HepG2 (cell line): ENCODE results near the gene ATP11A. TPM values are rescaled to one million over a fixed set of nuclear protein-coding genes. Genes with fewer than 3 reads are reported as not detected.
A peak's percentile ranks its signal among the peaks of the same experiment; 100 is the strongest.

Source experiments
- BATF2 ChIP-seq: sonication (generic); formaldehyde crosslinking; IDR thresholded peaks from 2 replicates; pipeline ENCODE4 v1.8.0; 2022; ENCODE audit warnings: mild to moderate bottlenecking, missing genetic modification reagents, moderate library complexity
- FOXP1 ChIP-seq, 2 experiments: fragments of 450-650 bp in 1 of 2; IDR thresholded peaks; 2 replicates each; pipeline ENCODE4 v1.6.1; 2017 to 2018; ENCODE audit warnings: antibody characterized with exemption in 1 of 2
- IRF9 ChIP-seq: sonication (generic); formaldehyde crosslinking; IDR thresholded peaks from 2 replicates; pipeline ENCODE4 v1.8.0; 2022; ENCODE audit warnings: missing genetic modification reagents, mild to moderate bottlenecking, borderline replicate concordance
- KDM2A ChIP-seq: sonication (generic); formaldehyde crosslinking; IDR thresholded peaks from 2 replicates; pipeline ENCODE4 v1.4.0; 2020; ENCODE audit warnings: low read depth, missing genetic modification reagents, borderline replicate concordance
- MIER2 ChIP-seq: IDR thresholded peaks from 2 replicates; pipeline ENCODE4 v1.6.1; 2016; ENCODE audit warnings: missing biosample characterization, missing genetic modification reagents
- MTA3 ChIP-seq: sonication (generic); formaldehyde crosslinking; IDR thresholded peaks from 2 replicates; pipeline ENCODE4 v1.4.0; 2020; ENCODE audit warnings: missing genetic modification reagents
- NRL ChIP-seq: sonication (generic); formaldehyde crosslinking; IDR thresholded peaks from 2 replicates; pipeline ENCODE4 v1.5.0; 2020; ENCODE audit warnings: missing genetic modification reagents, mild to moderate bottlenecking, moderate library complexity, borderline replicate concordance
- REL ChIP-seq: sonication (generic); formaldehyde crosslinking; conservative IDR thresholded peaks from 2 replicates; pipeline ENCODE4 v1.8.0; 2022; ENCODE audit warnings: mild to moderate bottlenecking, missing genetic modification reagents, moderate library complexity
- RFX3 ChIP-seq: IDR thresholded peaks from 2 replicates; pipeline ENCODE4 v1.6.1; 2016; ENCODE audit warnings: missing biosample characterization, missing genetic modification reagents
- SUZ12 ChIP-seq: fragments of 150-350 bp; IDR thresholded peaks from 2 replicates; pipeline ENCODE4 v1.6.1; 2014; ENCODE audit warnings: low read depth, low read length
- TIGD3 ChIP-seq: sonication (generic); formaldehyde crosslinking; IDR thresholded peaks from 2 replicates; pipeline ENCODE4 v1.5.1; 2020; ENCODE audit warnings: mild to moderate bottlenecking, missing genetic modification reagents, borderline replicate concordance
- ZBTB21 ChIP-seq: sonication (generic); formaldehyde crosslinking; IDR thresholded peaks from 2 replicates; pipeline ENCODE4 v1.4.0; 2020; ENCODE audit warnings: missing genetic modification reagents
- ZBTB7B ChIP-seq: sonication (generic); formaldehyde crosslinking; IDR thresholded peaks from 2 replicates; pipeline ENCODE4 v1.4.0; 2020; ENCODE audit warnings: missing genetic modification reagents
- ZFP36 ChIP-seq: fragments of 150-350 bp; IDR thresholded peaks from 2 replicates; pipeline ENCODE4 v1.6.1; 2018; ENCODE audit warnings: borderline replicate concordance, low read length, low read depth; ENCODE audit not compliant: partially characterized antibody
- ZKSCAN1 ChIP-seq: fragments of 150-350 bp; IDR thresholded peaks from 2 replicates; pipeline ENCODE4 v1.6.1; 2014; ENCODE audit warnings: low read length
- ZNF234 ChIP-seq: sonication (generic); formaldehyde crosslinking; conservative IDR thresholded peaks from 2 replicates; pipeline ENCODE4 v1.5.1; 2020; ENCODE audit warnings: mild to moderate bottlenecking, missing genetic modification reagents
- ZNF260 ChIP-seq: sonication (generic); formaldehyde crosslinking; IDR thresholded peaks from 2 replicates; pipeline ENCODE4 v1.4.0; 2020; ENCODE audit warnings: missing genetic modification reagents, low read depth, mild to moderate bottlenecking, borderline replicate concordance
- ZNF362 ChIP-seq: sonication (generic); formaldehyde crosslinking; IDR thresholded peaks from 2 replicates; pipeline ENCODE4 v1.4.0; 2020; ENCODE audit warnings: missing genetic modification reagents, mild to moderate bottlenecking, borderline replicate concordance
- ZNF589 ChIP-seq: sonication (generic); formaldehyde crosslinking; conservative IDR thresholded peaks from 2 replicates; pipeline ENCODE4 v1.8.0; 2022; ENCODE audit warnings: mild to moderate bottlenecking, moderate library complexity, missing genetic modification reagents
- ZNF704 ChIP-seq: sonication (generic); formaldehyde crosslinking; IDR thresholded peaks from 2 replicates; pipeline ENCODE4 v1.8.1; 2023; ENCODE audit warnings: mild to moderate bottlenecking, inconsistent platforms, moderate library complexity, missing genetic modification reagents, borderline replicate concordance
- ZNF720 ChIP-seq: sonication (generic); formaldehyde crosslinking; IDR thresholded peaks from 2 replicates; pipeline ENCODE4 v1.4.0; 2020; ENCODE audit warnings: missing genetic modification reagents
- ZNF746 ChIP-seq: sonication (generic); formaldehyde crosslinking; IDR thresholded peaks from 2 replicates; pipeline ENCODE4 v1.8.0; 2022; ENCODE audit warnings: mild to moderate bottlenecking, missing genetic modification reagents
- ZSCAN12 ChIP-seq: sonication (generic); formaldehyde crosslinking; IDR thresholded peaks from 2 replicates; pipeline ENCODE4 v1.9.0; 2021; ENCODE audit warnings: mild to moderate bottlenecking, missing genetic modification reagents
- polyA plus RNA-seq, 8 experiments: library from polyadenylated mRNA; depleted of rRNA in 3 of 8; stranded (reverse) in 7 of 8; unstranded in 1 of 8; fragments of >200 nt; fragmentation: Illumina TruSeq in 4 of 8; extraction: Trizol in 4 of 8; gene quantifications; 2 replicates each; pipeline versions ENCODE4 v1.2.1 to v1.2.3, GENCODE V29; 2011 to 2016; ENCODE audit warnings: low read depth in 4 of 8, missing spikeins in 1 of 8, mixed read lengths in 1 of 8; ENCODE audit not compliant: insufficient read depth in 1 of 8
- total RNA-seq, 5 experiments: library from RNA; depleted of rRNA; stranded (reverse); fragments of >200 nt; fragmentation: Illumina TruSeq; extraction: Trizol; gene quantifications; 2 replicates each; pipeline ENCODE4 v1.2.3, GENCODE V29; 2016; ENCODE audit warnings: low read depth in 1 of 5

Gene ATP11A
- total and polyA plus RNA-seq, 2 of the 13 experiments (the other 11 are each of a cell fraction or from before 2014, with no cell fraction given), result 18.4 to 20.1 TPM

- no peak for TF ChIP-seq BATF2
- no peak for TF ChIP-seq ZBTB21 (CRISPR knock-in tag)
- no peak for TF ChIP-seq RFX3
- TF ChIP-seq ZNF362 (CRISPR knock-in tag), result no peak
- no peak for TF ChIP-seq MTA3 (CRISPR knock-in tag)
- no peak for TF ChIP-seq MIER2 (CRISPR knock-in tag)
- no peak for TF ChIP-seq ZKSCAN1
- no peak for TF ChIP-seq ZSCAN12
- peak; percentile 65; the same call in 1 of the 2 replicates for TF ChIP-seq IRF9 (CRISPR knock-in tag)
- TF ChIP-seq ZNF746 (CRISPR knock-in tag), result 0 out of 2 replicates have a peak, but pooled peaks have one; percentile 39
- no peak for TF ChIP-seq TIGD3 (CRISPR knock-in tag)
- TF ChIP-seq ZBTB7B (CRISPR knock-in tag), result no peak; the same call in 1 of the 2 replicates
- no peak for TF ChIP-seq ZNF704
- TF ChIP-seq REL, result no peak
- TF ChIP-seq NRL (CRISPR knock-in tag), result no peak
- no peak for TF ChIP-seq ZNF720
- no peak for TF ChIP-seq ZNF260 (CRISPR knock-in tag)
- TF ChIP-seq ZNF234 (CRISPR knock-in tag), result no peak
- no peak for TF ChIP-seq SUZ12
- TF ChIP-seq ZFP36, result no peak
- TF ChIP-seq FOXP1 (IDR thresholded peaks at IDR 0.05), result no peak
- TF ChIP-seq FOXP1 (CRISPR knock-in tag; IDR thresholded peaks at IDR 0.05), result peak; percentile 50; the same call in 1 of the 2 replicates
- TF ChIP-seq KDM2A (CRISPR knock-in tag), result no peak; the same call in 1 of the 2 replicates
- 0 out of 2 replicates have a peak, but pooled peaks have one; percentile 48 for TF ChIP-seq ZNF589 (CRISPR knock-in tag)
These were observed 202.8 kb downstream of the ATP11A start (continued) for GRCh38 chr13:112892426-112893206.
